Dedifferentiated amniotic fluid mesenchymal stem cell (primary cell): Measurements from ENCODE around the gene CHID1.
A peak's percentile ranks its signal among the peaks of the same experiment; 100 is the strongest.

Experiments
- DNase-seq: peaks from one replicate; pipeline ENCODE4 v3.0.0-alpha.2; 2016; ENCODE audit errors: extremely low spot score

CHID1 gene

DNA sequence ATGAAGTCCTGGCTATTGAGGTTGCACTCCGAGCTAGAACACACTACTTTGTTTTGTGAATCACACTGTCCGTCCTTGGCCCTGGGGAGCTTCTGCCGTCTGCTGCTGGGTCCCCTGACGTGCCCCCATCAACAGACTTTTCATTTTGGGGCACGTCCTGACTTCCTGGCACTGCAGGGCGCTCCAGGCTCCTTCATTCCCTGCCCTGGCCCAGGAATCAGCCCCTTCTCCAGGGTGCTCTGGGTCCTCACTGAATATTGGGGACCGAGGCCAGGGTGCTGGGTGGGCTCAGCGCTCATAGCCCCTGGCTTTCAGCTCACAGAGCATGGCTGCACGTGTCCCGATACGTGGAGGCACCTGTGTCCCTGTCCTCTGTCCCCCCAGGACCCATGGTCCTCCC, 45.7 kb downstream of the CHID1 start:
- no peak for DNase-seq

GRCh38 chr11:863910-864827, 46.4 kb downstream of the CHID1 start:
- no peak for DNase-seq

GRCh38 chr11:863023-863909, 47.3 kb downstream of the CHID1 start:
- no peak for DNase-seq

GRCh38 chr11:862696-863022, 48.0 kb downstream of the CHID1 start:
- no peak for DNase-seq

GRCh38 chr11:862081-862661, 48.4 kb downstream of the CHID1 start:
- no peak for DNase-seq

DNA sequence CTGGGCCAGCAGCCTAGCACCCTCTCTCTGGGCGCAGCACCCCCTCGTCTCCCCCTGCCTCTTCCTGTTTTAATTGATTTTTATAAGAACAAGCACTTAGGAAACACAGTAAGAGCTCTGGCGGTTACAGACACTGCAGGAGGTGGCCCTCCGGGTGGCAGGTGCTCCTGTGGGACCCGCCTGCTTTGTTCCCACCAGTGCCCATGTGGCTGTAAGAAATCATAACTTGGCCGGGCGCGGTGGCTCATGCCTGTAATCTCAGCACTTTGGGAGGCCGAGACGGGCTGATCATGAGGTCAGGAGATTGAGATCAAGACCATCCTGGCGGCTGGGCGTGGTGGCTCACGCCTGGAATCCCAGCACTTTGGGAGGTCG, 49.5 kb downstream of the CHID1 start:
- DNase-seq: no peak

- DNase-seq: no peak
Measured at GRCh38 chr11:860234-861104, 50.1 kb downstream of the CHID1 start.

DNA sequence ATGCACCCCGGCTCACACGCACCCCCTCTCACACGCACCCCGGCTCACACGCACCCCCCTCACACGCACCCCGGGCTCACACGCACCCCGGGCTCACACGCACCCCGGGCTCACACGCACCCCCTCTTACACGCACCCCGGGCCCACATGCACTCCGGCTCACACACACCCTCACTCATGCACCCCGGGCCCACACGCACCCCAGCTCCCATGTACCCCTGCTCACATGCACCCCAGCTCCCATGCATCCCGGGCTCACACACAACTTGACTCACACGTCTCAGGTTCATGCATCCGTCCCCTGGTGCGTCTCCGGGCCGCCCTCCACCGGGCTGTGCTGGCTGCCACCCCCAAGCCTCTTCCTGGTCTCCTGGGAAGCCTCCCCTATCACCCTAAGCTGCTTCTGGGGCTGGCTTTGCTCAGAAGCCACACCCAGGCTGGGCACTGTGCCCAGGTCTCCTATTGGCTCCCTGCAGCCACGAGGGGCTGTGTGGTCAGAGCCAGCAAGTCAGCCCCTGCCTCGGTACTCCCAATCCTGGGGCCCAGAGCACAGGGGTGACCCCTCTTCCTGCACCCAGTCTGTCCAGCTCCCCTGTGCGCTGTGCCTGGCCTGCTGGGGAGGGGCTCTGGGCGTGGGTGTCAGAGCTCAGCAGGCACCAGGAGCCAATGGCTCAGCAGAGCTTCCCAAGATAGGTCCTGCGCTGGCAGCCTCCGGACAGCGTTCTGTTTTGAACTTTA, 51.0 kb downstream of the CHID1 start:
- peak; percentile 36 for DNase-seq

GRCh38 chr11:858762-859339, 51.8 kb downstream of the CHID1 start:
- no peak for DNase-seq

GRCh38 chr11:858053-858761, 52.4 kb downstream of the CHID1 start:
- no peak for DNase-seq

DNA sequence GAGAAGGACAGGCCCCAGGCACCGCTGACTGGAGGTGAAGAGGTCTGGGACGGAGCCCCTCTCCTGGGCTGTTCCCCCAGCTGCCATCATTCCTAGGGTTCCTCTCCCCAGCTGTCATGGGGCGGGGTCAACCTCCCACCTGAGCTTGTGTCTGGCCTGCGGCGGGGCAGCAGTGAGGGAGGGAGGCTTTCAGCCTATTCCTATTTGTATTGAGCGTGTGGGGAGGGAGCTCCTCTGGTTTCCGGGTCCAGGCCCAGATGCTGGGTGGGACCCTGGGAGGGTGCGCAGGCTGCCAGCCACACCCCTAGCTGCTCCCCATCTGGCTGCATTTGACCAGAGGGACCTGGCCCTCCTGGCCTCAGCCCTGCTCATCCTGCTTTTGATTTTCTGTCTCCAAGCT, 54.2 kb downstream of the CHID1 start:
- DNase-seq: no peak

- DNase-seq: no peak
Measured at GRCh38 chr11:855796-856195, 54.8 kb downstream of the CHID1 start.

- DNase-seq: no peak
Measured at GRCh38 chr11:855330-855674, 55.3 kb downstream of the CHID1 start.

GRCh38 chr11:854601-855329, 55.8 kb downstream of the CHID1 start:
- no peak for DNase-seq

GRCh38 chr11:853682-854448, 56.7 kb downstream of the CHID1 start:
- DNase-seq: no peak

- no peak for DNase-seq
Measured at GRCh38 chr11:852762-853161, 57.8 kb downstream of the CHID1 start.

GRCh38 chr11:850775-851763, 59.5 kb downstream of the CHID1 start:
- DNase-seq: no peak
